ENCODE data around the gene ZSWIM3.

Gene ZSWIM3

GRCh38 chr20:45833030-45833882, 24.2 kb upstream of the ZSWIM3 start, which contains the start of gene SNX21:
Gene SNX21, plus strand, starts transcription at chr20:45833799. Its CDS starts 121 bp downstream, at chr20:45833920.
- peak; percentile 28 for DNase-seq

GRCh38 chr20:45833883-45834796, 23.3 kb upstream of the ZSWIM3 start:
- peak; percentile 12 for DNase-seq

GRCh38 chr20:45834797-45835161, 22.6 kb upstream of the ZSWIM3 start:
- DNase-seq, result no peak

GRCh38 chr20:45835329-45835765, 22.1 kb upstream of the ZSWIM3 start:
- DNase-seq, result no peak

GRCh38 chr20:45835825-45836224, 21.6 kb upstream of the ZSWIM3 start:
- DNase-seq, result no peak

- no peak for DNase-seq
Observed at GRCh38 chr20:45836841-45837240, 20.6 kb upstream of the ZSWIM3 start.

- DNase-seq, result no peak
Observed at GRCh38 chr20:45840700-45841198, 16.7 kb upstream of the ZSWIM3 start.

- no peak for DNase-seq
Observed at GRCh38 chr20:45841407-45842129, 15.8 kb upstream of the ZSWIM3 start.

GRCh38 chr20:45842169-45842812, 15.1 kb upstream of the ZSWIM3 start:
- no peak for DNase-seq

- DNase-seq, result no peak
Observed at GRCh38 chr20:45843506-45843905, 13.9 kb upstream of the ZSWIM3 start.

GRCh38 chr20:45845452-45845851, 12.0 kb upstream of the ZSWIM3 start:
- DNase-seq, result no peak

GRCh38 chr20:45848421-45848820, 9.0 kb upstream of the ZSWIM3 start:
- DNase-seq, result no peak

- DNase-seq, result no peak
Observed at GRCh38 chr20:45848969-45849582, 8.3 kb upstream of the ZSWIM3 start.

GRCh38 chr20:45850238-45850637, 7.2 kb upstream of the ZSWIM3 start:
- DNase-seq, result no peak

GRCh38 chr20:45850926-45851325, 6.5 kb upstream of the ZSWIM3 start:
- no peak for DNase-seq

GRCh38 chr20:45851501-45851900, 5.9 kb upstream of the ZSWIM3 start:
- DNase-seq, result no peak

GRCh38 chr20:45852326-45852725, 5.1 kb upstream of the ZSWIM3 start:
- DNase-seq, result no peak

GRCh38 chr20:45853484-45853883, 3.9 kb upstream of the ZSWIM3 start:
- no peak for DNase-seq

- DNase-seq, result no peak
Observed at GRCh38 chr20:45857882-45858216, 435 bp downstream of the ZSWIM3 start.

- DNase-seq, result no peak
Observed at GRCh38 chr20:45859916-45860315, 2.5 kb downstream of the ZSWIM3 start.

GRCh38 chr20:45860560-45861220, 3.3 kb downstream of the ZSWIM3 start:
- DNase-seq, result no peak

Measured in DMS79 treated with DMSO at 0.1 percent for 48 hours (cell line).